Natural killer cell (primary cell): ENCODE data around the gene NEDD9. TPM values are rescaled to one million over a fixed set of nuclear protein-coding genes. Genes with fewer than 3 reads are reported as not detected.

Experiments used
- ATAC-seq, 3 donors: fragments of 150-1000 bp in 2 of 3; fragments of 200-7000 bp in 1 of 3; cut with Tn5 transposase; 1 replicate in 1 of 3; 2 replicates in 2 of 3; pipeline ENCODE4 v1.10.0; 2021; ENCODE audit warnings: mild to moderate bottlenecking in 2 of 3, moderate library complexity in 2 of 3
- DNase-seq, 2 donors: peaks; one replicate each; pipeline versions ENCODE4 v3.0.0 to v3.0.0-alpha.2; 2013 to 2021; ENCODE audit warnings: mixed read lengths in 1 of 2
- H3K27ac ChIP-seq: one replicate; pipeline ENCODE4 v1.5.1; 2013; ENCODE audit warnings: mild to moderate bottlenecking, low read length
- H3K27me3 ChIP-seq: one replicate; pipeline ENCODE4 v1.6.1; 2013; ENCODE audit warnings: low read length; ENCODE audit not compliant: control insufficient read depth, insufficient read depth
- H3K36me3 ChIP-seq: one replicate; pipeline ENCODE4 v1.6.1; 2013; ENCODE audit warnings: low read length; ENCODE audit not compliant: control insufficient read depth, insufficient read depth
- H3K4me1 ChIP-seq: one replicate; pipeline ENCODE4 v1.6.1; 2013; ENCODE audit warnings: low read length; ENCODE audit not compliant: control insufficient read depth, insufficient read depth
- H3K4me3 ChIP-seq: one replicate; pipeline ENCODE4 v1.5.1; 2013; ENCODE audit warnings: low read length
- H3K9me3 ChIP-seq: one replicate; pipeline ENCODE4 v1.6.1; 2013; ENCODE audit warnings: low read length; ENCODE audit not compliant: control insufficient read depth, insufficient read depth
- H3K27ac Mint-ChIP-seq, 2 donors: one replicate each; pipeline ENCODE4 v1.8.0; 2022; ENCODE audit warnings: mild to moderate bottlenecking in 2 of 2, mixed read lengths in 2 of 2, moderate library complexity in 1 of 2
- H3K27me3 Mint-ChIP-seq, 2 donors: one replicate each; pipeline ENCODE4 v1.8.0; 2022; ENCODE audit warnings: low read depth in 2 of 2, mixed read lengths in 2 of 2
- H3K36me3 Mint-ChIP-seq: one replicate; pipeline ENCODE4 v1.8.0; 2022; ENCODE audit warnings: mixed read lengths
- H3K4me1 Mint-ChIP-seq, 2 donors: one replicate each; pipeline ENCODE4 v1.8.0; 2022; ENCODE audit warnings: mixed read lengths in 2 of 2
- H3K4me3 Mint-ChIP-seq: one replicate; pipeline ENCODE4 v1.8.0; 2022; ENCODE audit warnings: mild to moderate bottlenecking, moderate library complexity, mixed read lengths
- H3K9me3 Mint-ChIP-seq, 2 donors: one replicate each; pipeline ENCODE4 v1.8.0; 2022; ENCODE audit warnings: mixed read lengths in 2 of 2
- WGBS: methylation state at CpG from one replicate; pipeline ENCODE4 v1.1.7; 2013; ENCODE audit warnings: missing lambda C conversion rate; ENCODE audit not compliant: insufficient coverage; 5-methylcytosine and 5-hydroxymethylcytosine counted together
- intact Hi-C: fragments of 100-400 bp; cut with micrococcal nuclease; formaldehyde crosslinking; loops from one replicate; pipeline ENCODE4 v1.14.2; 2022
- total RNA-seq, 4 donors: library from RNA; stranded (reverse); fragments of 120-200 nt in 1 of 4; gene quantifications; one replicate each; pipeline versions ENCODE4 v1.2.3 to v1.2.4, GENCODE V29; 2013 to 2022
- TF ChIP-seq, protein P1 (sequence below): fragments of 200-600 bp; IDR thresholded peaks from one replicate; pipeline ENCODE4 v1.8.0; 2022; ENCODE audit warnings: antibody characterized with exemption

The NEDD9 gene
- total RNA-seq, 3 donors from 2014 or later (not counting 1 experiment from before 2014, with no cell fraction given) = 106 to 110 (median 107) TPM

DNA sequence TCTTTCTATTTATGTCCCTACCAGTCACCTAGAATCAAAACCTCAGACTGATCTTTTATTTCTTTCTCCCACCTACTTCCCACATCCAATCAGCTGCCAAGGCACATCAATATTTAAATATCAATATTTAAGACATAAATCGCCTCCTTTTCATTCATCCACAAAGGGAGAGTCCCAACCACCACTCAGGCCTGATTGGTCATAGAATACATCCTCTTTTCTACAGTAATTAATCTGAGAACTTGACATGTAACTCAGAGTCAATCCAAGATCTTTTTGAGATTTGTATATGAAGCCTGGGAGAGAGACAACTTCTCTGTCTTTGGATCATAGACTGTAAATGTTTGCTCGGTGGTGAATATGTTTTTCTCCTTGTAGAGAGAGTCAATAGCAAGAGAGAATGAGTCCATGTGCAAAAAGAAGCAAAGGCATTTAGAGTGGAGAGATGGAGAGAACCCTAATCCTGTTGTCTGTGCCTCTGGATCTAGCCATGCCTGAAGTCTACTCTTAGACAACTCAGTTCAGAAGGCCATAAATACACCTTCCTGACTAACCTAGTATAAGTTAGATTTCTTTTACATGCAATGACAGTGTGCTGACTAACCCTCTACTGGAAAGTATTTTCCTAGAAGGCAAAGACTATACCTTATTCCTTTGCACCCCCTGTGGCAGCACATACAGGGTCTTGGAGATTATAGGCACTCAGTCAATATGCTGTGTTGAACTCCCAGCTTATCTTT, 12.1 kb upstream of the NEDD9 start:
- WGBS = 72% methylated on average over 2 of the region's 2 CpGs
- H3K36me3 ChIP-seq = peaks cover 18% of the 10 kb centered on the region
- TF ChIP-seq, protein P1, sequence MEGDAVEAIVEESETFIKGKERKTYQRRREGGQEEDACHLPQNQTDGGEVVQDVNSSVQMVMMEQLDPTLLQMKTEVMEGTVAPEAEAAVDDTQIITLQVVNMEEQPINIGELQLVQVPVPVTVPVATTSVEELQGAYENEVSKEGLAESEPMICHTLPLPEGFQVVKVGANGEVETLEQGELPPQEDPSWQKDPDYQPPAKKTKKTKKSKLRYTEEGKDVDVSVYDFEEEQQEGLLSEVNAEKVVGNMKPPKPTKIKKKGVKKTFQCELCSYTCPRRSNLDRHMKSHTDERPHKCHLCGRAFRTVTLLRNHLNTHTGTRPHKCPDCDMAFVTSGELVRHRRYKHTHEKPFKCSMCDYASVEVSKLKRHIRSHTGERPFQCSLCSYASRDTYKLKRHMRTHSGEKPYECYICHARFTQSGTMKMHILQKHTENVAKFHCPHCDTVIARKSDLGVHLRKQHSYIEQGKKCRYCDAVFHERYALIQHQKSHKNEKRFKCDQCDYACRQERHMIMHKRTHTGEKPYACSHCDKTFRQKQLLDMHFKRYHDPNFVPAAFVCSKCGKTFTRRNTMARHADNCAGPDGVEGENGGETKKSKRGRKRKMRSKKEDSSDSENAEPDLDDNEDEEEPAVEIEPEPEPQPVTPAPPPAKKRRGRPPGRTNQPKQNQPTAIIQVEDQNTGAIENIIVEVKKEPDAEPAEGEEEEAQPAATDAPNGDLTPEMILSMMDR = no peak
- H3K27me3 ChIP-seq = no peaks in the 10 kb centered on the region
- H3K9me3 Mint-ChIP-seq = no peaks in the 10 kb centered on the region
- H3K4me3 ChIP-seq = no peak overlapping the region
- H3K36me3 Mint-ChIP-seq = peaks cover 23% of the 10 kb centered on the region
- peak overlapping the region in 1 of 2 donors; percentile 11 for H3K27ac Mint-ChIP-seq
- ATAC-seq (no peak), DNase-seq (no peak)
- intact Hi-C loops = no loop called here
- H3K9me3 ChIP-seq = peaks cover 3% of the 10 kb centered on the region
- no peaks in the 10 kb centered on the region for H3K4me1 ChIP-seq
- no peaks in the 10 kb centered on the region for H3K27me3 Mint-ChIP-seq
- H3K27ac ChIP-seq = no peak overlapping the region
- H3K4me3 Mint-ChIP-seq = no peak overlapping the region
- H3K4me1 Mint-ChIP-seq = peaks cover 37 to 51% of the 10 kb centered on the region in 2 donors

DNA sequence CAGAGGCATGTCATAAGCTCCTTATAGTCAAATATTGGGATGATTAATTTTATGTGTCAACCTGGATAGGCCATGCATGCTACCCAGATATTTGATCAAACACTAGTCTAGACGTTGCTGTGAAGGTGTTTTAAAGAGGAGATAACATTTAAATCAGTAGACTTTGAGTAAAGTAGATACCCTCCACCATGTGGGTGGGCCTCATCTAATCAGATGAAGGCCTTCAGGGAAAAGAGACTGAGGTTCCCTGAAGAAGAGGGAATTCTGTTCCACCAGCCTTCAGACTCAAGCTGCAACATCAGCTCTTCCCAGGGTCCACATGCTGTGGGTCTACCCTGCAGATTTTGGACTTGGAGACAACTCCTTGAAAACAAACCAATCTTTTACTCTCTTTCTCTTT, 11.4 kb upstream of the NEDD9 start:
- Mint-ChIP-seq H3K27ac (peak overlapping the region in 1 of 2 donors; percentile 0), H3K9me3 (no peaks in the 10 kb centered on the region), H3K27me3 (no peaks in the 10 kb centered on the region), H3K4me1 (peaks cover 37 to 51% of the 10 kb centered on the region in 2 donors), H3K36me3 (peaks cover 23% of the 10 kb centered on the region), H3K4me3 (no peak overlapping the region)
- no peak overlapping the region for H3K4me3 ChIP-seq
- intact Hi-C loops = no loop called here
- TF ChIP-seq, protein P1 = no peak
- no peaks in the 10 kb centered on the region for H3K4me1 ChIP-seq
- no peak overlapping the region for H3K27ac ChIP-seq
- no peak for DNase-seq
- H3K9me3 ChIP-seq = no peaks in the 10 kb centered on the region
- ATAC-seq = no peak
- H3K36me3 ChIP-seq = peaks cover 12% of the 10 kb centered on the region
- 100% methylated on average over 1 of the region's 1 CpG for WGBS
- H3K27me3 ChIP-seq = no peaks in the 10 kb centered on the region

DNA sequence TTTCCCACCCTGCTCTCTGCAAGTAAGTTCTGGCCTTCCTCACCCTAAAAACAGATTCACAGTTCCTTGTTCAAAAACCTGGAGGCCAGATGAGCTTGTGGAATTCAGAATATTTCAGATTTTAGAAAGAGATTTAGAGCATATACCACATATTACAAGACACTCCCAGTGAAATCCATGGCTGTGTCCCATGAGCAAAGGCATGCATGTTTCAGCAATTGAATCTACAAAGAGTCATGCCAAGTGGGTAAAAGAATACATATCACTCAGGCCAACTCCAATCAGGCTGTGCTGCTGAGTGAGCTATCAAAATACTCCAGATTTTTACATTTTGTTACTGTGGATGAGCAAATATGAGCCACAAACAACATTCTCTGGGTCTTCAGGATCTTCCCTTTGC, 10.2 kb upstream of the NEDD9 start:
- no peak for ATAC-seq
- H3K27me3 ChIP-seq = no peaks in the 10 kb centered on the region
- peak overlapping the region in 1 of 2 donors; percentile 50 for H3K27ac Mint-ChIP-seq
- H3K27ac ChIP-seq = no peak overlapping the region
- DNase-seq = no peak
- H3K36me3 Mint-ChIP-seq = peaks cover 19% of the 10 kb centered on the region
- H3K4me3 Mint-ChIP-seq = no peak overlapping the region
- intact Hi-C loops = no loop called here
- no peak overlapping the region for H3K4me3 ChIP-seq
- no peaks in the 10 kb centered on the region for H3K27me3 Mint-ChIP-seq
- TF ChIP-seq, protein P1 = no peak
- peaks cover 43 to 51% of the 10 kb centered on the region in 2 donors for H3K4me1 Mint-ChIP-seq
- H3K9me3 ChIP-seq = no peaks in the 10 kb centered on the region
- no peaks in the 10 kb centered on the region for H3K9me3 Mint-ChIP-seq
- peaks cover 7% of the 10 kb centered on the region for H3K36me3 ChIP-seq
- H3K4me1 ChIP-seq = no peaks in the 10 kb centered on the region

DNA sequence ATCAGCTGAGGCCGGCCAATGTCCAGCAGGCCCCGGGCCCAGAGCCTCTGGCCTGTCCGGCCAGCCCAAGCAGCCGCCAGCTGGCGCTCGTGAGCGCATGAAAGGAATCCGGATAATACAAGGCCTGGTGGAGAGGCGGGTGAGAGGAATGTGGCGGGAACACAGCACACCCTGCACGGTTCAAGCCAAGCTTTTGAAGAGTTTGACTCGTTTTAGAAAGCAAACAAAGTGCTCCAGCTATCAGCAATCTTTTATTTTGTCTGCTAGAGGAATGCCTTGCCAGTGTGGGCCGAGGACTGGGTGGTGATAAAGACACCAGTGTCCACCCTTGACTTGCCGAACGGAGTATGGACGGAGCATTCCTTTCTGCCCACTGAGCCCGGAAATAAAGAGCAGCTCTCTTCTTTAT, 9.3 kb upstream of the NEDD9 start:
- H3K4me1 ChIP-seq = peaks cover 3% of the 10 kb centered on the region
- DNase-seq (no peak), ATAC-seq (no peak)
- intact Hi-C loops = no loop called here
- H3K9me3 Mint-ChIP-seq = no peaks in the 10 kb centered on the region
- no peak overlapping the region for H3K4me3 Mint-ChIP-seq
- no peak overlapping the region for H3K27ac ChIP-seq
- H3K36me3 Mint-ChIP-seq = peaks cover 10% of the 10 kb centered on the region
- no peaks in the 10 kb centered on the region for H3K27me3 Mint-ChIP-seq
- H3K27ac Mint-ChIP-seq = no peak overlapping the region
- TF ChIP-seq, protein P1 = no peak
- H3K4me1 Mint-ChIP-seq = peaks cover 39 to 44% of the 10 kb centered on the region in 2 donors
- WGBS = 96% methylated on average over 17 of the region's 17 CpGs
- H3K27me3 ChIP-seq = no peaks in the 10 kb centered on the region
- no peaks in the 10 kb centered on the region for H3K9me3 ChIP-seq
- H3K36me3 ChIP-seq = peaks cover 3% of the 10 kb centered on the region
- H3K4me3 ChIP-seq = no peak overlapping the region
